Measurements from ENCODE around the gene WIPF1. TPM values are rescaled to one million over a fixed set of nuclear protein-coding genes. Genes with fewer than 3 reads are reported as not detected.

Gene WIPF1
- not detected in 2 replicates for total RNA-seq (2014; rRNA removed; shearing (Covaris generic))

- DNase-seq (ENCODE audit: low spot score), result no peak
Observed at GRCh38 chr2:174597345-174598047, at the start of gene WIPF1. TSS of gene WIPF1 (minus strand) at chr2:174597804. CDS start at chr2:174585573, 12,231 bp downstream.

GRCh38 chr2:174645296-174645695 is 47.7 kb upstream of the WIPF1 start:
- DNase-seq (ENCODE audit: low spot score), result no peak

- DNase-seq (ENCODE audit: low spot score), result no peak
Observed at GRCh38 chr2:174644406-174644805, 46.8 kb upstream of the WIPF1 start.

- no peak for DNase-seq (ENCODE audit: low spot score)
Observed at GRCh38 chr2:174643356-174643755, 45.8 kb upstream of the WIPF1 start.

GRCh38 chr2:174641168-174641567 is 43.6 kb upstream of the WIPF1 start:
- no peak for DNase-seq (ENCODE audit: low spot score)

- no peak for DNase-seq (ENCODE audit: low spot score)
Observed at GRCh38 chr2:174636987-174637386, 39.4 kb upstream of the WIPF1 start.

- no peak for DNase-seq (ENCODE audit: low spot score)
Observed at GRCh38 chr2:174635776-174636404, 38.3 kb upstream of the WIPF1 start.

- DNase-seq (ENCODE audit: low spot score), result no peak
Observed at GRCh38 chr2:174635015-174635593, 37.5 kb upstream of the WIPF1 start.

GRCh38 chr2:174634130-174635014 is 36.8 kb upstream of the WIPF1 start:
- no peak for DNase-seq (ENCODE audit: low spot score)

GRCh38 chr2:174633623-174633930 is 36.0 kb upstream of the WIPF1 start:
- DNase-seq (ENCODE audit: low spot score), result no peak

- no peak for DNase-seq (ENCODE audit: low spot score)
Observed at GRCh38 chr2:174632841-174633622, 35.4 kb upstream of the WIPF1 start.

- DNase-seq (ENCODE audit: low spot score), result no peak
Observed at GRCh38 chr2:174631009-174631981, 33.7 kb upstream of the WIPF1 start.

- no peak for DNase-seq (ENCODE audit: low spot score)
Observed at GRCh38 chr2:174630107-174630506, 32.5 kb upstream of the WIPF1 start.

GRCh38 chr2:174629506-174629905 is 31.9 kb upstream of the WIPF1 start:
- no peak for DNase-seq (ENCODE audit: low spot score)

GRCh38 chr2:174628528-174629169 is 31.0 kb upstream of the WIPF1 start:
- DNase-seq (ENCODE audit: low spot score), result no peak

GRCh38 chr2:174627216-174627615 is 29.6 kb upstream of the WIPF1 start:
- DNase-seq (ENCODE audit: low spot score), result no peak

GRCh38 chr2:174624895-174625430 is 27.4 kb upstream of the WIPF1 start:
- no peak for DNase-seq (ENCODE audit: low spot score)

- DNase-seq (ENCODE audit: low spot score), result no peak
Observed at GRCh38 chr2:174623690-174624089, 26.1 kb upstream of the WIPF1 start.

- no peak for DNase-seq (ENCODE audit: low spot score)
Observed at GRCh38 chr2:174623106-174623637, 25.6 kb upstream of the WIPF1 start.

All from HT-29 (cell line).